Astrocyte (in vitro differentiated cells and primary cell): ENCODE data around the gene PFDN2. TPM values are rescaled to one million over a fixed set of nuclear protein-coding genes. Genes with fewer than 3 reads are reported as not detected.
"Not testable (repeated sequence)": the region's sequence is repeated elsewhere in the genome, so short reads cannot be mapped to it uniquely, and the experiment has no call there.

Experiments used
- DNase-seq: peaks from one replicate; pipeline ENCODE4 v3.0.0-alpha.2; 2010; ENCODE audit warnings: low read depth
- FAIRE-seq: peaks from 2 replicates; lab custom pipeline; 2011; peaks lifted over from hg19 to GRCh38; lab: Jason Lieb, UNC
- H2AFZ ChIP-seq: 2 replicates; pipeline ENCODE4 v1.6.0; 2012; ENCODE audit warnings: low read depth, low read length, inconsistent platforms
- H3K27ac ChIP-seq: 2 replicates; pipeline ENCODE4 v1.5.1; 2011; ENCODE audit warnings: low read depth, low read length, inconsistent platforms
- H3K27me3 ChIP-seq: 2 replicates; pipeline ENCODE4 v1.6.0; 2011; ENCODE audit warnings: low read length, inconsistent platforms; ENCODE audit not compliant: insufficient read depth
- H3K36me3 ChIP-seq: 2 replicates; pipeline ENCODE4 v1.5.1; 2011; ENCODE audit warnings: low read length, inconsistent platforms; ENCODE audit not compliant: insufficient read depth
- H3K4me1 ChIP-seq: 2 replicates; pipeline ENCODE4 v1.5.1; 2011; ENCODE audit warnings: low read length, inconsistent platforms; ENCODE audit not compliant: insufficient read depth
- H3K4me2 ChIP-seq: 2 replicates; pipeline ENCODE4 v1.6.0; 2012; ENCODE audit warnings: low read length, inconsistent platforms
- H3K4me3 ChIP-seq: 2 replicates; pipeline ENCODE4 v1.5.1; 2011; ENCODE audit warnings: low read depth, mild to moderate bottlenecking, low read length, inconsistent platforms; ENCODE audit not compliant: insufficient read depth
- H3K79me2 ChIP-seq: 2 replicates; pipeline ENCODE4 v1.6.0; 2012; ENCODE audit warnings: mild to moderate bottlenecking, low read length, inconsistent platforms; ENCODE audit not compliant: insufficient read depth
- H3K9ac ChIP-seq: 2 replicates; pipeline ENCODE4 v1.6.0; 2012; ENCODE audit warnings: mild to moderate bottlenecking, low read length, inconsistent platforms
- H3K9me3 ChIP-seq: 2 replicates; pipeline ENCODE4 v1.5.1; 2012; ENCODE audit warnings: low read depth, mild to moderate bottlenecking, low read length, inconsistent platforms; ENCODE audit not compliant: insufficient read depth
- H4K20me1 ChIP-seq: 2 replicates; pipeline ENCODE4 v1.6.0; 2012; ENCODE audit warnings: low read length, inconsistent platforms; ENCODE audit not compliant: insufficient read depth
- H3K27ac Mint-ChIP-seq: one replicate; pipeline ENCODE4 v1.8.0; 2021; ENCODE audit warnings: mild to moderate bottlenecking, mixed read lengths; ENCODE audit not compliant: unreplicated experiment
- H3K27me3 Mint-ChIP-seq: one replicate; pipeline ENCODE4 v1.8.0; 2021; ENCODE audit warnings: low read depth, mixed read lengths; ENCODE audit not compliant: unreplicated experiment
- H3K36me3 Mint-ChIP-seq: one replicate; pipeline ENCODE4 v1.8.0; 2021; ENCODE audit warnings: low read depth, mixed read lengths; ENCODE audit not compliant: unreplicated experiment
- H3K4me1 Mint-ChIP-seq: one replicate; pipeline ENCODE4 v1.8.0; 2021; ENCODE audit warnings: low read depth, mixed read lengths; ENCODE audit not compliant: unreplicated experiment
- H3K4me3 Mint-ChIP-seq: one replicate; pipeline ENCODE4 v1.8.0; 2021; ENCODE audit warnings: mild to moderate bottlenecking, moderate library complexity, mixed read lengths; ENCODE audit not compliant: unreplicated experiment
- H3K9me3 Mint-ChIP-seq: one replicate; pipeline ENCODE4 v1.8.0; 2021; ENCODE audit warnings: mild to moderate bottlenecking, mixed read lengths; ENCODE audit not compliant: unreplicated experiment
- EZH2 ChIP-seq: IDR thresholded peaks from 2 replicates; pipeline ENCODE4 v1.6.1; 2012; ENCODE audit warnings: mild to moderate bottlenecking, low read length, inconsistent platforms; ENCODE audit not compliant: insufficient read depth
- total RNA-seq: library from RNA; stranded (reverse); gene quantifications from 2 replicates; pipeline ENCODE4 v1.2.1, GENCODE V29; 2021
- TF ChIP-seq, protein P1 (sequence below): IDR thresholded peaks from 2 replicates; pipeline ENCODE4 v1.5.1; 2011; ENCODE audit warnings: low read depth, mild to moderate bottlenecking, inconsistent platforms, low read length, moderate library complexity; ENCODE audit not compliant: insufficient read depth

PFDN2 gene
- total RNA-seq, 1 donor from 2014 or later = 111 TPM

DNA sequence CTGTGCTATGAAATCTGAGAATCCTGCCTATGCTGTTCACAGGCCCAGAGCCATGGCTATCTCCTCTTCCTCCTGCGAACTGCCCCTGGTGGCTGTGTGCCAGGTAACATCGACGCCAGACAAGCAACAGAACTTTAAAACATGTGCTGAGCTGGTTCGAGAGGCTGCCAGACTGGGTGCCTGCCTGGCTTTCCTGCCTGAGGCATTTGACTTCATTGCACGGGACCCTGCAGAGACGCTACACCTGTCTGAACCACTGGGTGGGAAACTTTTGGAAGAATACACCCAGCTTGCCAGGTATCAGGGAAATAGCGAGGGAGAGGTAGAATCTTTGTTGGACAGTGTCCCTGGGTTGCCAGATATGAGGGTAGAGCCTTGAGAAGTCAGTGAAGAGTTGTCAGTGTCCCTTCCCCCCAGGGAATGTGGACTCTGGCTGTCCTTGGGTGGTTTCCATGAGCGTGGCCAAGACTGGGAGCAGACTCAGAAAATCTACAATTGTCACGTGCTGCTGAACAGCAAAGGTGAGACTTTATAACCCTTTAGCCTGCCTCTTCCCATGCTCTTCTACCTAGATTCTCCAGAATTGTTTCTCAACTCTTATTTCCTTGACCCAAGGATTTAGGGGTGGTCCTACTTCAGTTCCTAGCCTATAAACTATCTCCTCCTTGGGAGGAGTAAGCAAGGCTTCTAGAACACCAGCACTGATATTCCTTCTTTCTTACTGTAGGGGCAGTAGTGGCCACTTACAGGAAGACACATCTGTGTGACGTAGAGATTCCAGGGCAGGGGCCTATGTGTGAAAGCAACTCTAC, 1.5 kb upstream of the PFDN2 start:
- no peak for TF ChIP-seq EZH2
- TF ChIP-seq, protein P1, sequence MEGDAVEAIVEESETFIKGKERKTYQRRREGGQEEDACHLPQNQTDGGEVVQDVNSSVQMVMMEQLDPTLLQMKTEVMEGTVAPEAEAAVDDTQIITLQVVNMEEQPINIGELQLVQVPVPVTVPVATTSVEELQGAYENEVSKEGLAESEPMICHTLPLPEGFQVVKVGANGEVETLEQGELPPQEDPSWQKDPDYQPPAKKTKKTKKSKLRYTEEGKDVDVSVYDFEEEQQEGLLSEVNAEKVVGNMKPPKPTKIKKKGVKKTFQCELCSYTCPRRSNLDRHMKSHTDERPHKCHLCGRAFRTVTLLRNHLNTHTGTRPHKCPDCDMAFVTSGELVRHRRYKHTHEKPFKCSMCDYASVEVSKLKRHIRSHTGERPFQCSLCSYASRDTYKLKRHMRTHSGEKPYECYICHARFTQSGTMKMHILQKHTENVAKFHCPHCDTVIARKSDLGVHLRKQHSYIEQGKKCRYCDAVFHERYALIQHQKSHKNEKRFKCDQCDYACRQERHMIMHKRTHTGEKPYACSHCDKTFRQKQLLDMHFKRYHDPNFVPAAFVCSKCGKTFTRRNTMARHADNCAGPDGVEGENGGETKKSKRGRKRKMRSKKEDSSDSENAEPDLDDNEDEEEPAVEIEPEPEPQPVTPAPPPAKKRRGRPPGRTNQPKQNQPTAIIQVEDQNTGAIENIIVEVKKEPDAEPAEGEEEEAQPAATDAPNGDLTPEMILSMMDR = peak; percentile 48
- Histone ChIP-seq H3K4me2 (peak overlapping the region; percentile 86), H3K79me2 (peaks cover 69% of the 10 kb centered on the region), H3K4me3 (peak overlapping the region; percentile 98), H3K27ac (peak overlapping the region; percentile 98), H3K9me3 (no peaks in the 10 kb centered on the region), H3K36me3 (peaks cover 29% of the 10 kb centered on the region), H3K9ac (peak overlapping the region; percentile 99), H4K20me1 (peaks cover 32% of the 10 kb centered on the region), H2AFZ (no peak overlapping the region), H3K27me3 (no peaks in the 10 kb centered on the region), H3K4me1 (peaks cover 29% of the 10 kb centered on the region)
- Mint-ChIP-seq H3K36me3 (peaks cover 22% of the 10 kb centered on the region), H3K4me3 (peak overlapping the region; percentile 95), H3K27me3 (no peaks in the 10 kb centered on the region), H3K9me3 (no peaks in the 10 kb centered on the region), H3K27ac (peak overlapping the region; percentile 98), H3K4me1 (peaks cover 31% of the 10 kb centered on the region)
- DNase-seq = peak; percentile 71
- FAIRE-seq = no peak

DNA sequence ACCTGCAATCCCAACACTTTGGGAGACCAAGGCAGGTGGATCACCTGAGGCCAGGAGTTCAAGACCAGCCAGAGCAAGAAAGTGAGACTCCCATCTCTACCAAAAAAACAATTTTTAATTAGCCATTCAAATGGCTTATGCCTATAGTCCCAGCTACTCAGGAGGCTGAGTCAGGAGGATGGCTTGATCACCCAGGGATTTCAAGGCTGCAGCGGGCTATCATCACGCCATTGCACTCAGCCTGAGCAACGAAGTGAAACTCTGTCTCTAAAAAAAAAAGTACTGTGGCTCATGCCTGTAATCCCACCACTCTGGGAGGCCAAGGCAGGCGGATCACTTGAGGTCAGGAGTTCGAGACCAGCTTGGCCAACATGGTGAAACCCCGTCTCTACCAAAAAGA, 1.9 kb downstream of the PFDN2 start:
- H3K4me1 ChIP-seq = peaks cover 31% of the 10 kb centered on the region
- H3K4me2 ChIP-seq = peak overlapping the region; percentile 86
- FAIRE-seq, DNase-seq, H3K9me3 ChIP-seq, H3K4me3 ChIP-seq, H3K36me3 Mint-ChIP-seq, H3K27me3 Mint-ChIP-seq, H3K27me3 ChIP-seq, H2AFZ ChIP-seq, H3K9me3 Mint-ChIP-seq: not testable (repeated sequence)
- H3K36me3 ChIP-seq = peaks cover 15% of the 10 kb centered on the region
- Mint-ChIP-seq H3K4me3 (peak overlapping the region; percentile 95), H3K4me1 (peaks cover 36% of the 10 kb centered on the region), H3K27ac (peak overlapping the region; percentile 98)
- peak overlapping the region; percentile 98 for H3K27ac ChIP-seq
- H4K20me1 ChIP-seq = peaks cover 51% of the 10 kb centered on the region
- peak overlapping the region; percentile 44 for H3K9ac ChIP-seq
- H3K79me2 ChIP-seq = peaks cover 94% of the 10 kb centered on the region

DNA sequence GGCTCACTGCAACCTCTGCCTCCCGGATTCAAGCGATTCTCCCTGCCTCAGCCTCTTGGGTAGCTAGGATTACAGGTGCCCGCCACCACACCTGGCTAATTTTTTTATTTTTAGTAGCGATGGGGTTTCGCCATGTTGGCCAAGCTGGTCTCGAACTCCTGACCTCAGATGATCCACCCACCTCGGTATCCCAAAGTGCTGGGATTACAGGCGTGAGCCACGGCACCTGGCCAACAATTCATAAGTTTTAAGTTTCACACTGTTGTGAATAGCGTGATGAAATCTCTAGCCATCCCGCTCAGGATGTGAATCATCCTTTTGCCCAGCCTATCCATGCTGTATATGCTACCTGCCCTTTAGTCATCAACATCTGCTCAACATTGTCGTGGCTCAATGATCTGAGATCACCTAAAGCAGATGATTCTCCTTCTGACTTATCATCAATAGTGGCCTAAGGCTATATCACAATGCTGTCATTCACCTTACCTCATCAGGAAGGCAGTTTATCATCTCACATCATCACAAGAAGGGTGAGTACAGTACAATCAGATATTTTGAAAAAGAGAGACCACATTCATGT, 2.6 kb downstream of the PFDN2 start:
- H3K79me2 ChIP-seq = peaks cover 94% of the 10 kb centered on the region
- Mint-ChIP-seq H3K4me3 (peak overlapping the region; percentile 66), H3K36me3 (peaks cover 8% of the 10 kb centered on the region), H3K9me3 (no peaks in the 10 kb centered on the region), H3K27me3 (no peaks in the 10 kb centered on the region), H3K4me1 (peaks cover 33% of the 10 kb centered on the region), H3K27ac (peak overlapping the region; percentile 86)
- H3K4me2 ChIP-seq = peak overlapping the region; percentile 86
- no peak for FAIRE-seq
- peaks cover 52% of the 10 kb centered on the region for H4K20me1 ChIP-seq
- H3K36me3 ChIP-seq = peaks cover 10% of the 10 kb centered on the region
- no peaks in the 10 kb centered on the region for H3K27me3 ChIP-seq
- H2AFZ ChIP-seq = no peak overlapping the region
- DNase-seq = peak; percentile 96
- H3K4me3 ChIP-seq = no peak overlapping the region
- TF ChIP-seq, protein P1 = no peak
- peaks cover 31% of the 10 kb centered on the region for H3K4me1 ChIP-seq
- H3K9ac ChIP-seq = peak overlapping the region; percentile 44
- H3K27ac ChIP-seq = peak overlapping the region; percentile 98
- H3K9me3 ChIP-seq = no peaks in the 10 kb centered on the region
